Liver (tissue), 9 donors: ENCODE results near the gene ZFHX2. TPM values are rescaled to one million over a fixed set of nuclear protein-coding genes. Genes with fewer than 3 reads are reported as not detected.

Experiments used
- DNase-seq: peaks from one replicate; pipeline ENCODE4 v3.0.0-alpha.2; 2017; ENCODE audit warnings: low spot score
- H3K27ac ChIP-seq, 2 donors: one replicate each; pipeline ENCODE4 v1.7.0; 2013; ENCODE audit warnings: inconsistent platforms in 2 of 2, low read length in 2 of 2, control low read depth in 1 of 2, low read depth in 1 of 2, mild to moderate bottlenecking in 1 of 2
- H3K27me3 ChIP-seq, 4 donors: one replicate each; pipeline versions ENCODE4 v1.6.1 to v1.7.0; 2013; ENCODE audit warnings: low read length in 3 of 4, inconsistent platforms in 1 of 4, mild to moderate bottlenecking in 1 of 4, moderate library complexity in 1 of 4; ENCODE audit not compliant: control insufficient read depth in 4 of 4, insufficient read depth in 4 of 4
- H3K36me3 ChIP-seq, 4 donors: one replicate each; pipeline versions ENCODE4 v1.6.1 to v1.7.0; 2013; ENCODE audit warnings: low read length in 3 of 4, mild to moderate bottlenecking in 3 of 4, low read depth in 1 of 4, moderate library complexity in 1 of 4; ENCODE audit not compliant: control insufficient read depth in 4 of 4, insufficient read depth in 3 of 4
- H3K4me1 ChIP-seq, 4 donors: one replicate each; pipeline versions ENCODE4 v1.6.1 to v1.7.0; 2013; ENCODE audit warnings: low read length in 3 of 4, mild to moderate bottlenecking in 3 of 4, moderate library complexity in 1 of 4; ENCODE audit not compliant: control insufficient read depth in 4 of 4, insufficient read depth in 4 of 4
- H3K4me3 ChIP-seq, 3 donors: one replicate each; pipeline versions ENCODE4 v1.6.1 to v1.7.0; 2013; ENCODE audit warnings: low read length in 3 of 3, control low read depth in 1 of 3, low read depth in 1 of 3, mild to moderate bottlenecking in 1 of 3
- H3K9ac ChIP-seq, 2 donors: one replicate each; pipeline ENCODE4 v1.7.0; 2013; ENCODE audit warnings: low read length in 2 of 2, mild to moderate bottlenecking in 2 of 2, moderate library complexity in 2 of 2, control low read depth in 1 of 2, low read depth in 1 of 2
- H3K9me3 ChIP-seq, 4 donors: one replicate each; pipeline versions ENCODE4 v1.6.1 to v1.7.0; 2013; ENCODE audit warnings: low read length in 3 of 4; ENCODE audit not compliant: control insufficient read depth in 4 of 4
- EGR1 ChIP-seq, 2 donors: IDR thresholded peaks; 2 replicates each; pipeline ENCODE4 v1.6.1; 2016 to 2018; ENCODE audit warnings: antibody characterized with exemption in 2 of 2, low read depth in 2 of 2
- FOXA1 ChIP-seq: IDR thresholded peaks from 2 replicates; pipeline ENCODE4 v1.6.1; 2016; ENCODE audit warnings: antibody characterized with exemption
- FOXA2 ChIP-seq: IDR thresholded peaks from 2 replicates; pipeline ENCODE4 v1.6.1; 2016; ENCODE audit warnings: antibody characterized with exemption
- GABPA ChIP-seq, 2 donors: IDR thresholded peaks in 1 of 2; conservative IDR thresholded peaks in 1 of 2; 2 replicates each; pipeline ENCODE4 v1.6.1; 2016; ENCODE audit warnings: antibody characterized with exemption in 2 of 2, mild to moderate bottlenecking in 1 of 2, moderate library complexity in 1 of 2
- HNF4A ChIP-seq, 2 donors: conservative IDR thresholded peaks; 2 replicates each; pipeline ENCODE4 v1.6.1; 2016; ENCODE audit warnings: antibody characterized with exemption in 2 of 2, mild to moderate bottlenecking in 2 of 2
- HNF4G ChIP-seq: IDR thresholded peaks from 2 replicates; pipeline ENCODE4 v1.6.1; 2016; ENCODE audit warnings: antibody characterized with exemption
- NR2F2 ChIP-seq: IDR thresholded peaks from 2 replicates; pipeline ENCODE4 v1.6.1; 2016; ENCODE audit warnings: antibody characterized with exemption
- RAD21 ChIP-seq, 2 donors: IDR thresholded peaks; 2 replicates each; pipeline ENCODE4 v1.6.1; 2016; ENCODE audit warnings: antibody characterized with exemption in 2 of 2, mild to moderate bottlenecking in 2 of 2
- RXRA ChIP-seq, 2 donors: IDR thresholded peaks; 2 replicates each; pipeline ENCODE4 v1.6.1; 2017 to 2018; ENCODE audit warnings: antibody characterized with exemption in 2 of 2, mild to moderate bottlenecking in 1 of 2
- SP1 ChIP-seq: IDR thresholded peaks from 2 replicates; pipeline ENCODE4 v1.6.1; 2018; ENCODE audit warnings: antibody characterized with exemption, mild to moderate bottlenecking
- TAF1 ChIP-seq: conservative IDR thresholded peaks from 2 replicates; pipeline ENCODE4 v1.6.1; 2016; ENCODE audit warnings: antibody characterized with exemption, mild to moderate bottlenecking
- YY1 ChIP-seq: IDR thresholded peaks from 2 replicates; pipeline ENCODE4 v1.6.1; 2016; ENCODE audit warnings: antibody characterized with exemption, mild to moderate bottlenecking
- WGBS: extraction: QIAGEN DNeasy Blood & Tissue Kit; methylation state at CpG from one replicate; pipeline ENCODE4 v1.1.7; 2013; 5-methylcytosine and 5-hydroxymethylcytosine counted together
- polyA plus RNA-seq, 2 donors: library from polyadenylated mRNA; stranded (reverse) in 1 of 2; unstranded in 1 of 2; fragments of 200-250 nt in 1 of 2; fragments of >200 nt in 1 of 2; fragmentation: Nextera tagmentation in 1 of 2; extraction: Ambion mirVana in 1 of 2; gene quantifications; one replicate each; pipeline versions ENCODE4 v1.2.1 to v1.2.3, GENCODE V29; 2013 to 2015
- total RNA-seq, 2 donors: library from RNA; depleted of rRNA; stranded (reverse); fragments of >200 nt; gene quantifications; one replicate each; pipeline ENCODE4 v1.2.3, GENCODE V29; 2014
- TF ChIP-seq, protein P1 (sequence below): IDR thresholded peaks from 2 replicates; pipeline ENCODE4 v1.6.1; 2016; ENCODE audit warnings: antibody characterized with exemption, mild to moderate bottlenecking
- TF ChIP-seq, protein P2 (sequence below): IDR thresholded peaks from 2 replicates; pipeline ENCODE4 v1.6.1; 2016; ENCODE audit warnings: antibody characterized with exemption
- TF ChIP-seq, protein P3 (sequence below): fragments of 150-350 bp; IDR thresholded peaks from 2 replicates; pipeline ENCODE4 v1.5.1; 2017; ENCODE audit warnings: improper control_type of control experiment, low read depth, low read length; ENCODE audit not compliant: missing input control
- TF ChIP-seq, protein P4 (sequence below): IDR thresholded peaks from 2 replicates; pipeline ENCODE4 v1.6.1; 2016; ENCODE audit warnings: antibody characterized with exemption
- TF ChIP-seq, protein P5 (sequence below): IDR thresholded peaks from 2 replicates; pipeline ENCODE4 v1.6.1; 2016; ENCODE audit warnings: antibody characterized with exemption
- donor health status: healthy.
- donor health status: healthy.
- donor health status: healthy.
- donor health status: healthy.
- donor health status: healthy.

ZFHX2 gene
- total and polyA plus RNA-seq, 4 donors: 0.06 to 0.14 (median 0.10) TPM

DNA sequence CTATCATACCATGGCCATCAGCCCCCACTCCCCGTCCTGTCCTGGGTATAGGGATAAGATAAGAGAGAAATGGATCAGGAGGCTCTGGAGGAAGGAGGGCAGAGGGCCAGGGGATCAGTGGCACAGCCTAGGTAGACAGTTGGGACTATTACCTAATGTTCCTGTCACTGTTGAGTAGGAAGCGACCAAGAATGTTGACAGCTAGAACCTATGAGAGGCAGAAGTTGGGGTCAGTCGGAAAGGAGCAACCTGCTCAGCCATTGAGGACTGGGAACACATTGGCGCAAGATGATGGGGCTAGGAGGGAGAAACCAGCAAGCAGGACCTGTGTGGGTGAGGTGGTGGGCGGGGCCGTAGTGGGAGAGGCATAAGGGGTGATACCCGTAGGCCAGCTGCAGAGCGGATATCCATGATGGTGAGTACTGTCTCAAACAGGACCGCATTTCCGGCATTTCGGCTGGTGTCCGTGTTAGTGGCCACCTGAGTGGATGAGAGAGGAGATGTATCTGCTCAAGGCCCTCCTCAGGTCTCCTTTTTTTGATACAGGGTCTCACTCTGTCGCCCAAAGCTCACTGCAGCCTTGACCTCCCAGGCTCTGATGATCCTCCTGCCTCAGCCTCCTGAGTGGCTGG lies 12.7 kb upstream of the ZFHX2 start:
- no peak overlapping the region for H3K9ac ChIP-seq
- WGBS: 95% methylated on average over 13 of the region's 13 CpGs
- H3K27ac ChIP-seq: peak overlapping the region in 1 of 2 donors; percentile 5
- no peak for DNase-seq
- H3K4me1 ChIP-seq: peaks cover 0 to 30% (median 19%) of the 10 kb centered on the region in 4 donors
- no peaks in the 10 kb centered on the region for H3K27me3 ChIP-seq
- H3K36me3 ChIP-seq: peaks cover 1 to 16% (median 6%) of the 10 kb centered on the region in 4 donors
- TF ChIP-seq FOXA1 (no peak), RAD21 (IDR thresholded peaks at IDR 0.05) (no peak), HNF4G (no peak), TAF1 (no peak), EGR1 (IDR thresholded peaks at IDR 0.05; ENCODE audit: low read depth in 2 of 2) (no peak), HNF4A (conservative IDR thresholded peaks at IDR 0.05) (no peak), GABPA (IDR thresholded peaks at IDR 0.05 in 1 of 2, conservative IDR thresholded peaks at IDR 0.05 in 1 of 2) (no peak), YY1 (no peak), NR2F2 (no peak)
- TF ChIP-seq, protein P1, sequence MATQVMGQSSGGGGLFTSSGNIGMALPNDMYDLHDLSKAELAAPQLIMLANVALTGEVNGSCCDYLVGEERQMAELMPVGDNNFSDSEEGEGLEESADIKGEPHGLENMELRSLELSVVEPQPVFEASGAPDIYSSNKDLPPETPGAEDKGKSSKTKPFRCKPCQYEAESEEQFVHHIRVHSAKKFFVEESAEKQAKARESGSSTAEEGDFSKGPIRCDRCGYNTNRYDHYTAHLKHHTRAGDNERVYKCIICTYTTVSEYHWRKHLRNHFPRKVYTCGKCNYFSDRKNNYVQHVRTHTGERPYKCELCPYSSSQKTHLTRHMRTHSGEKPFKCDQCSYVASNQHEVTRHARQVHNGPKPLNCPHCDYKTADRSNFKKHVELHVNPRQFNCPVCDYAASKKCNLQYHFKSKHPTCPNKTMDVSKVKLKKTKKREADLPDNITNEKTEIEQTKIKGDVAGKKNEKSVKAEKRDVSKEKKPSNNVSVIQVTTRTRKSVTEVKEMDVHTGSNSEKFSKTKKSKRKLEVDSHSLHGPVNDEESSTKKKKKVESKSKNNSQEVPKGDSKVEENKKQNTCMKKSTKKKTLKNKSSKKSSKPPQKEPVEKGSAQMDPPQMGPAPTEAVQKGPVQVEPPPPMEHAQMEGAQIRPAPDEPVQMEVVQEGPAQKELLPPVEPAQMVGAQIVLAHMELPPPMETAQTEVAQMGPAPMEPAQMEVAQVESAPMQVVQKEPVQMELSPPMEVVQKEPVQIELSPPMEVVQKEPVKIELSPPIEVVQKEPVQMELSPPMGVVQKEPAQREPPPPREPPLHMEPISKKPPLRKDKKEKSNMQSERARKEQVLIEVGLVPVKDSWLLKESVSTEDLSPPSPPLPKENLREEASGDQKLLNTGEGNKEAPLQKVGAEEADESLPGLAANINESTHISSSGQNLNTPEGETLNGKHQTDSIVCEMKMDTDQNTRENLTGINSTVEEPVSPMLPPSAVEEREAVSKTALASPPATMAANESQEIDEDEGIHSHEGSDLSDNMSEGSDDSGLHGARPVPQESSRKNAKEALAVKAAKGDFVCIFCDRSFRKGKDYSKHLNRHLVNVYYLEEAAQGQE: no peak
- TF ChIP-seq, protein P2, sequence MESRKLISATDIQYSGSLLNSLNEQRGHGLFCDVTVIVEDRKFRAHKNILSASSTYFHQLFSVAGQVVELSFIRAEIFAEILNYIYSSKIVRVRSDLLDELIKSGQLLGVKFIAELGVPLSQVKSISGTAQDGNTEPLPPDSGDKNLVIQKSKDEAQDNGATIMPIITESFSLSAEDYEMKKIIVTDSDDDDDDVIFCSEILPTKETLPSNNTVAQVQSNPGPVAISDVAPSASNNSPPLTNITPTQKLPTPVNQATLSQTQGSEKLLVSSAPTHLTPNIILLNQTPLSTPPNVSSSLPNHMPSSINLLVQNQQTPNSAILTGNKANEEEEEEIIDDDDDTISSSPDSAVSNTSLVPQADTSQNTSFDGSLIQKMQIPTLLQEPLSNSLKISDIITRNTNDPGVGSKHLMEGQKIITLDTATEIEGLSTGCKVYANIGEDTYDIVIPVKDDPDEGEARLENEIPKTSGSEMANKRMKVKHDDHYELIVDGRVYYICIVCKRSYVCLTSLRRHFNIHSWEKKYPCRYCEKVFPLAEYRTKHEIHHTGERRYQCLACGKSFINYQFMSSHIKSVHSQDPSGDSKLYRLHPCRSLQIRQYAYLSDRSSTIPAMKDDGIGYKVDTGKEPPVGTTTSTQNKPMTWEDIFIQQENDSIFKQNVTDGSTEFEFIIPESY: no peak
- TF ChIP-seq, protein P3, sequence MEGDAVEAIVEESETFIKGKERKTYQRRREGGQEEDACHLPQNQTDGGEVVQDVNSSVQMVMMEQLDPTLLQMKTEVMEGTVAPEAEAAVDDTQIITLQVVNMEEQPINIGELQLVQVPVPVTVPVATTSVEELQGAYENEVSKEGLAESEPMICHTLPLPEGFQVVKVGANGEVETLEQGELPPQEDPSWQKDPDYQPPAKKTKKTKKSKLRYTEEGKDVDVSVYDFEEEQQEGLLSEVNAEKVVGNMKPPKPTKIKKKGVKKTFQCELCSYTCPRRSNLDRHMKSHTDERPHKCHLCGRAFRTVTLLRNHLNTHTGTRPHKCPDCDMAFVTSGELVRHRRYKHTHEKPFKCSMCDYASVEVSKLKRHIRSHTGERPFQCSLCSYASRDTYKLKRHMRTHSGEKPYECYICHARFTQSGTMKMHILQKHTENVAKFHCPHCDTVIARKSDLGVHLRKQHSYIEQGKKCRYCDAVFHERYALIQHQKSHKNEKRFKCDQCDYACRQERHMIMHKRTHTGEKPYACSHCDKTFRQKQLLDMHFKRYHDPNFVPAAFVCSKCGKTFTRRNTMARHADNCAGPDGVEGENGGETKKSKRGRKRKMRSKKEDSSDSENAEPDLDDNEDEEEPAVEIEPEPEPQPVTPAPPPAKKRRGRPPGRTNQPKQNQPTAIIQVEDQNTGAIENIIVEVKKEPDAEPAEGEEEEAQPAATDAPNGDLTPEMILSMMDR: no peak
- TF ChIP-seq, protein P4, sequence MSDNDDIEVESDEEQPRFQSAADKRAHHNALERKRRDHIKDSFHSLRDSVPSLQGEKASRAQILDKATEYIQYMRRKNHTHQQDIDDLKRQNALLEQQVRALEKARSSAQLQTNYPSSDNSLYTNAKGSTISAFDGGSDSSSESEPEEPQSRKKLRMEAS: no peak
- no peak overlapping the region for H3K4me3 ChIP-seq
- H3K9me3 ChIP-seq: no peaks in the 10 kb centered on the region

DNA sequence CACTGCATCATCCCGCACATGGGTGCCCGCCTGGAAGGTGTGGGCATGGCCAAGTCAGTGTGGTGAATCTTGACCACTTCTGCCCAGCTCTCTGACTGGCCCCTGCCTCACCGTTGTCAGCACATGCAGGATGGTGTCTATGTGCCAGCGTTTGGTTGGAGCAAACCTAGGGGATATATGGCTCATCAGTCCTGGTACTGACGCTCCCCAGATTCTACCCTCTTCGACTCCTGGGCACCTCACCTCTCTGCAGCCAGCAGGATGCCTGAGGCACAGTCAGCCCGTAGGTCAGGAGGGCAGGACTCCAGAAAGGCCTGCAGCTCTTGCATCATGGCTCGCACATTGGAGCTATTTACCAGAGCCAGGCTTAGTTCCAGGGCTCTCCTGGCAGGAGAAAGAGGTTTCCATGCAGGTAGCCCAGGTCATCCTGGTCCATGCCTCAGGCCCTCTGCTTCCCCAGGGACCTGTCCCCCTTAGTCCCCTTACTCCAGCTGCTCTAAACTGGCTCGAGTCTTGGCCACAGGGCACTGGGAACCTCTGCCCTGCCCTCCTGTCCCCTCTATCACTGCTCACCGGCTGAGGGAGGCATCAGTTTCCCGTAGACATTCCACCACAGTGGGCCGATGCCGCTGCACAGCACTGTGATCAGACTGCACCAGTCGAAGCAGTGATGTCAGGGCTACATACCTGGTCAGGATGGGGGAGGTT lies 12.1 kb upstream of the ZFHX2 start:
- no peak overlapping the region for H3K4me3 ChIP-seq
- peaks cover 0 to 30% (median 19%) of the 10 kb centered on the region in 4 donors for H3K4me1 ChIP-seq
- H3K9me3 ChIP-seq: no peaks in the 10 kb centered on the region
- 78% methylated on average over 14 of the region's 14 CpGs for WGBS
- TF ChIP-seq FOXA2: peak; percentile 6
- peak; percentile 44 to 75 for TF ChIP-seq HNF4A (conservative IDR thresholded peaks at IDR 0.05)
- TF ChIP-seq, protein P1: no peak
- peak; percentile 51 for TF ChIP-seq SP1
- peak in 1 of 2 donors; percentile 77 for TF ChIP-seq RXRA (IDR thresholded peaks at IDR 0.05)
- TF ChIP-seq, protein P5, sequence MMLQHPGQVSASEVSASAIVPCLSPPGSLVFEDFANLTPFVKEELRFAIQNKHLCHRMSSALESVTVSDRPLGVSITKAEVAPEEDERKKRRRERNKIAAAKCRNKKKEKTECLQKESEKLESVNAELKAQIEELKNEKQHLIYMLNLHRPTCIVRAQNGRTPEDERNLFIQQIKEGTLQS: peak; percentile 91
- TF ChIP-seq, protein P4: no peak
- no peaks in the 10 kb centered on the region for H3K27me3 ChIP-seq
- no peak for DNase-seq
- no peak overlapping the region for H3K9ac ChIP-seq
- peaks cover 4 to 16% (median 7%) of the 10 kb centered on the region in 4 donors for H3K36me3 ChIP-seq
- H3K27ac ChIP-seq: peak overlapping the region in 1 of 2 donors; percentile 5
